Fibroblast of peridontal ligament (primary cell): ENCODE data around the gene TCF7L1.

ENCODE experiments used
- DNase-seq: peaks from one replicate; pipeline ENCODE4 v3.0.0-alpha.2; 2010; ENCODE audit errors: extremely low read depth

The TCF7L1 gene

GRCh38 chr2:85163675-85164074 is 30.5 kb downstream of the TCF7L1 start:
- no peak for DNase-seq

GRCh38 chr2:85164145-85164569 is 31.0 kb downstream of the TCF7L1 start:
- DNase-seq = no peak

GRCh38 chr2:85165088-85165690 is 32.0 kb downstream of the TCF7L1 start:
- DNase-seq = no peak

- DNase-seq = no peak
Observed at GRCh38 chr2:85166021-85166420, 32.8 kb downstream of the TCF7L1 start.

GRCh38 chr2:85167479-85167878 is 34.3 kb downstream of the TCF7L1 start:
- no peak for DNase-seq

- no peak for DNase-seq
Observed at GRCh38 chr2:85168942-85169341, 35.8 kb downstream of the TCF7L1 start.

GRCh38 chr2:85169581-85169980 is 36.4 kb downstream of the TCF7L1 start:
- no peak for DNase-seq

GRCh38 chr2:85170938-85171475 is 37.8 kb downstream of the TCF7L1 start:
- no peak for DNase-seq

- DNase-seq = no peak
Observed at GRCh38 chr2:85171916-85172315, 38.7 kb downstream of the TCF7L1 start.

- DNase-seq = no peak
Observed at GRCh38 chr2:85173909-85174308, 40.7 kb downstream of the TCF7L1 start.

GRCh38 chr2:85174943-85175342 is 41.8 kb downstream of the TCF7L1 start:
- no peak for DNase-seq

- DNase-seq = peak; percentile 63
Observed at GRCh38 chr2:85175369-85176299, 42.4 kb downstream of the TCF7L1 start.

GRCh38 chr2:85177031-85177824 is 44.0 kb downstream of the TCF7L1 start:
- DNase-seq = no peak

GRCh38 chr2:85178154-85178553 is 45.0 kb downstream of the TCF7L1 start:
- no peak for DNase-seq

- DNase-seq = no peak
Observed at GRCh38 chr2:85178980-85179411, 45.8 kb downstream of the TCF7L1 start.

GRCh38 chr2:85179541-85179940 is 46.3 kb downstream of the TCF7L1 start:
- peak; percentile 40 for DNase-seq

- DNase-seq = no peak
Observed at GRCh38 chr2:85180322-85181133, 47.3 kb downstream of the TCF7L1 start.

GRCh38 chr2:85181134-85181631 is 48.0 kb downstream of the TCF7L1 start:
- no peak for DNase-seq

- DNase-seq = no peak
Observed at GRCh38 chr2:85181844-85182456, 48.8 kb downstream of the TCF7L1 start.

- no peak for DNase-seq
Observed at GRCh38 chr2:85183076-85183475, 49.9 kb downstream of the TCF7L1 start.
